GM18505 (cell line): ENCODE measurements around the gene TP63.

Experiments
- ATAC-seq: cut with Tn5 transposase; IDR thresholded peaks from one replicate; pipeline ENCODE4 v1.9.1; 2021; ENCODE audit not compliant: unreplicated experiment
- POLR2A ChIP-seq: IDR thresholded peaks from 4 replicates; pipeline ENCODE4 v1.6.1; 2011; ENCODE audit warnings: borderline replicate concordance; ENCODE audit not compliant: insufficient read depth, insufficient read length; ENCODE audit errors: extremely low read depth

Gene TP63

GRCh38 chr3:189677667-189678066, 46.5 kb downstream of the TP63 start:
- no peak for TF ChIP-seq POLR2A
- ATAC-seq, result no peak

- no peak for ATAC-seq
Observed at GRCh38 chr3:189680723-189681122, 49.5 kb downstream of the TP63 start.

GRCh38 chr3:189683546-189684255, 52.5 kb downstream of the TP63 start:
- no peak for TF ChIP-seq POLR2A
- no peak for ATAC-seq

More at GRCh38 chr3:189680723-189681122, 49.5 kb downstream of the TP63 start:
- no peak for TF ChIP-seq POLR2A

- no peak for ATAC-seq
- TF ChIP-seq POLR2A, result no peak
Observed at GRCh38 chr3:189684317-189684716, 53.1 kb downstream of the TP63 start.

- no peak for ATAC-seq
- TF ChIP-seq POLR2A, result no peak
Observed at GRCh38 chr3:189685291-189685690, 54.1 kb downstream of the TP63 start.

GRCh38 chr3:189685860-189686259, 54.7 kb downstream of the TP63 start:
- ATAC-seq, result no peak
- TF ChIP-seq POLR2A, result no peak

GRCh38 chr3:189687475-189687874, 56.3 kb downstream of the TP63 start:
- ATAC-seq, result no peak
- TF ChIP-seq POLR2A, result no peak

GRCh38 chr3:189688262-189688661, 57.1 kb downstream of the TP63 start:
- no peak for TF ChIP-seq POLR2A

GRCh38 chr3:189689625-189690024, 58.4 kb downstream of the TP63 start:
- no peak for TF ChIP-seq POLR2A
- no peak for ATAC-seq

More at GRCh38 chr3:189688262-189688661, 57.1 kb downstream of the TP63 start:
- ATAC-seq, result no peak

- ATAC-seq, result no peak
- TF ChIP-seq POLR2A, result no peak
Observed at GRCh38 chr3:189690237-189690636, 59.0 kb downstream of the TP63 start.

- no peak for TF ChIP-seq POLR2A
- no peak for ATAC-seq
Observed at GRCh38 chr3:189690672-189691071, 59.5 kb downstream of the TP63 start.

GRCh38 chr3:189695400-189695799, 64.2 kb downstream of the TP63 start:
- no peak for ATAC-seq
- no peak for TF ChIP-seq POLR2A

GRCh38 chr3:189698811-189699210, 67.6 kb downstream of the TP63 start:
- no peak for ATAC-seq
- no peak for TF ChIP-seq POLR2A

- no peak for TF ChIP-seq POLR2A
- no peak for ATAC-seq
Observed at GRCh38 chr3:189699885-189700284, 68.7 kb downstream of the TP63 start.
